Activated T-cell treated with anti-CD3 and anti-CD28 coated beads, Interleukin-2, amount 50 U/mL, for 72 hours (primary cell): Measurements from ENCODE around the gene TM2D1. TPM values are rescaled to one million over a fixed set of nuclear protein-coding genes. Genes with fewer than 3 reads are reported as not detected.
"Not testable (repeated sequence)": the region's sequence is repeated elsewhere in the genome, so short reads cannot be mapped to it uniquely, and the experiment has no call there.

Experiments used
- ATAC-seq, 2 donors: fragments of 150-1000 bp; cut with Tn5 transposase; replicated peaks in 1 of 2; 2 replicates each; pipeline ENCODE4 v1.10.0; 2021; ENCODE audit warnings: moderate library complexity in 2 of 2, mild to moderate bottlenecking in 1 of 2
- DNase-seq, 2 donors: peaks; one replicate each; pipeline ENCODE4 v3.0.0; 2021 to 2022; ENCODE audit warnings: mixed read lengths in 1 of 2
- H3K27ac Mint-ChIP-seq: one replicate; pipeline ENCODE4 v1.8.0; 2022; ENCODE audit warnings: mild to moderate bottlenecking, moderate library complexity, mixed read lengths
- H3K27me3 Mint-ChIP-seq: one replicate; pipeline ENCODE4 v1.8.0; 2022; ENCODE audit warnings: low read depth, mixed read lengths
- H3K36me3 Mint-ChIP-seq, 2 donors: one replicate each; pipeline ENCODE4 v1.8.0; 2022; ENCODE audit warnings: mixed read lengths in 2 of 2, mild to moderate bottlenecking in 1 of 2; ENCODE audit not compliant: insufficient read depth in 2 of 2
- H3K4me1 Mint-ChIP-seq: one replicate; pipeline ENCODE4 v1.8.0; 2022; ENCODE audit warnings: low read depth, mixed read lengths
- H3K4me3 Mint-ChIP-seq, 2 donors: one replicate each; pipeline ENCODE4 v1.8.0; 2022; ENCODE audit warnings: mild to moderate bottlenecking in 2 of 2, mixed read lengths in 2 of 2, moderate library complexity in 2 of 2
- H3K9me3 Mint-ChIP-seq, 2 donors: one replicate each; pipeline ENCODE4 v1.8.0; 2022; ENCODE audit warnings: mixed read lengths in 2 of 2
- total RNA-seq, 2 donors: library from RNA; stranded (reverse); gene quantifications; one replicate each; pipeline ENCODE4 v1.2.3, GENCODE V29; 2022

The TM2D1 gene
- total RNA-seq, 2 donors from 2014 or later, result 28.7 to 35.3 TPM

DNA sequence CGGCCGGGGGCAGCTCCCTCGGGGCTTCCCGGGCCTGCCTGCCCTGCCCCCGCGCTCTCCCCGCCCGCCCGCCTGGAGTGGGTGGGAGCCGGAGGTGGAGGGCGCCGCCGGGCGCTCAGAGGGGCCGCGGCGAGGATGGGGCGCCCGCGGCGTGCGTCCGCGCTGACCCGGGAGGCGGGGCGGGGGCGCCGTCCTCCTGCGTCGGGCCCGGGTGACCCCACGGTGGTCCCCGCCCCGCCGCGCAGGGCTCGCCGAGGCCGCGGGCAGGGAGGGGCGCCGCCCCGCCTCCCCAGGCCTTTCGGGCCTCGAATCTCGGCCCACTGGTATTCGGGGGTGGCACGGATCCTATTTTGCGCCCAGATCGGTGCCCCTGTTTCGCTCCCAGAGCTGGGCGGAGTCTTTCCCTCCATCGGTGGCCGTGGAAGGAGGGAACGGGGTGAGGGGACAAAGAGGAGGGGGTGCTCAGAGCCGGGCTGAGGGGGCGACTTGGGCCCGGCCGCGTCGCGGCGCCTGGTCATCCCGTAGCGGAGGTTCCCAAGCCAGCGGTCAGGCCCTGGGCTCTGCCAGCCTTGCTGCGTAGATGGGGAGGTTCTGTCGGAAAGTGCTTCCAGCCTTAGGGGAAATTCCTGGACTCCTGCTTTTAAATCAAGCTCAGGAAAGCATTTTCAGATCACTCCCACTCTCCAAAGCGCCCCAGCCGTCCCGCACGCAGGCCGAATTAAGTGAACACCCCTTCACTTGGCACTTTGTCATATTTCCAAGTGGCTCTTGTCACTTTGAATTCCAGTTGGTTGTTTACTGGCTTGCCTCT lies 17.9 kb upstream of the TM2D1 start:
- DNase-seq (peak in 1 of 2 donors; percentile 58), ATAC-seq (peak; percentile 72 to 76)
- Mint-ChIP-seq H3K27me3 (no peaks in the 10 kb centered on the region), H3K9me3 (no peaks in the 10 kb centered on the region), H3K27ac (no peak overlapping the region), H3K4me1 (peaks cover 36% of the 10 kb centered on the region), H3K36me3 (peaks cover 0 to 3% of the 10 kb centered on the region in 2 donors), H3K4me3 (peak overlapping the region; percentile 73 to 75)

DNA sequence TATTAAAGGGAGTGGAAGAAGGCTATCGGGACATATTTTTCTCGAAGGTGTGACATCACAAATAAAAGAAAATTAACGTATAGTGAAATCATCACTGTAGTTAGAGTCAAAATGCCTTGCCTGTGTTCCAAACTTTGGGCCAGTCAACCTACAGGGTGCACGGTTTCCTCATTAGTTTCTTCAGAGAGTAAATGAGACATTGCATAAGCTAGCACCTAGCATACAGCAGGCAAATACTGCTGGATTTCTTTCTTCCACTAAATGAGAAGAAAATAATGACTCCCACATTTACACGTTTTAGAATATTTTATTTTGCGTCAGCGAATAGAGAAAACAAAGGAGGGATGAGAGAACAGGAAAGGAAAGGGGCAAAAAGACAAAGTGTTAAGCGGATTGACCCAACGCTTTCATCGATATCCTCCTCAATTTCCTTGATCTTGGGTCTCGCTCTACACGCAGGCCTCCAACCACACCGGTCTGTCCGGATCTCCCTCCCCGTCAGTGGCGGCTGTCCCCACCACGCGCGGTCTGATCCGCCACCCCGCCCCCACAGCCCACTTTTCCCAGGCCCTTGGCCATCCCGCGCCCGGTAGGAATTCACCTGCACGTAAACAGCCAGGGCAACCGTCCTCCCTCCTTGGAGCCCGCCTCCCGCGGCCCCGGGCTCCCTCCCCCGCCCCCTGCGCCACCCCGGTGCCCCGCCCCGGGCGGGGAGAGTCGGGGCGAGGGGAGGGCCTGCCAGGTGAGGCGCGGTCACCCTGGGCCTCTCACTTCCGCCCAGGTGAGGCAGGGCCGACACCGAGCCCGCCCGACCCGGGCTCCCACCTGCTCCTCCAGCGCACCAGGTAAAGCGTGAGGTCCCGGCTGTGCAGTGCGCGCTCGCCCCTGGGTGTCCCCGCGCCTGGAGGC lies 17.0 kb upstream of the TM2D1 start, which contains the start of gene PATJ:
TSS of gene PATJ (plus strand) at position 770 of the 909 bp plus-strand sequence. CDS start 20,413 bp downstream, outside the sequence.
- H3K4me3 Mint-ChIP-seq, result peak within 1 kb of the TSS; percentile 91 to 99
- ATAC-seq (peak; percentile 88 to 90), DNase-seq (peak; percentile 63 to 74)
- H3K4me1 Mint-ChIP-seq, result peaks cover 29% of the 10 kb centered on the region
- peaks cover 0 to 3% of the 10 kb centered on the region in 2 donors for H3K36me3 Mint-ChIP-seq
- no peaks in the 10 kb centered on the region for H3K9me3 Mint-ChIP-seq
- peak within 1 kb of the TSS; percentile 97 for H3K27ac Mint-ChIP-seq
- H3K27me3 Mint-ChIP-seq, result no peaks in the 10 kb centered on the region

DNA sequence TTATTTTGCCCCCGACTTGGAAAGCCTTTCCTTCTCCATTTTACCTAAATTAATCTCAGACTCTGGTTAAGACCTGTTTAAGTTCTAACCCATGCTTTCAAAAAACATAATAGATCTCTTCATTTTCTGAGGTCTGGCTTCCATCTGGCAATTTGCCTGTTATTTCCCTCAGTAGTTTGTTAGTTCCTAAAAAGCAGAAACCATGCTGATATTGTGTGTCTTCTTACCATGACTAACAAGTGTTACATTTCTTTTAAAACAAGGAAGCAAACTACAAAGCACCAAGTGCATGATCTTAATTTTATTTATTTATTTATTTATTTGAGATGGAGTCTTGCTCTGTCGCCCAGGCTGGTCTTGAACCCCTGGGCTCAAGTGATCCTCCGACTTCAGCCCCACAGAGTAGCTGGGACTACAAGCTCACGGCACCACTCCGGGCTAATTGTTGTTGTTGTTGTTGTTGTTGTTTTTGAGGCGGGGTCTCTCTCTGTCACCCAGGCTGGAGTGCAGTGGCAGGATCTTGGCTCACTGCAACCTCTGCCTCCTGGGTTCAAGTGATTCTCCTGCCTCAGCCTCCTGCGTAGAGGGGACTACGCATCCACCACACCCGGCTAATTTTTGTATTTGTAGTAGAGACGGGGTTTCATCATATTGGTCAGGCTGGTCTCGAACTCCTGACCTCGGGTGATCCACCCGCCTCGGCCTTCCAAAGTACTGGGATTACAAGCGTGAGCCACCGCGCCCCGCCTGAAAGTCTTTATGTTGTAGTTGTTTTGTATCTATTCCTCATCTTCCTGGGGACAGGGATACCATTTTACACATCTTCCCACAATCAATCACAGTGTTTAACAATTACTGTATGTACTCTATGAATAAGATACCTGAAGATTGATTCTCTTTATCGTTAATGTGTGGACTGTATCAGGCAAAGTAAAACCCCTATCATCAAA lies 16.1 kb upstream of the TM2D1 start:
- no peak for DNase-seq
- H3K4me1 Mint-ChIP-seq, result peaks cover 26% of the 10 kb centered on the region
- H3K36me3 Mint-ChIP-seq, result peaks cover 0 to 3% of the 10 kb centered on the region in 2 donors
- ATAC-seq, result no peak
- H3K27ac Mint-ChIP-seq, result peak overlapping the region; percentile 97
- H3K9me3 Mint-ChIP-seq, result no peaks in the 10 kb centered on the region
- H3K27me3 Mint-ChIP-seq, result no peaks in the 10 kb centered on the region
- H3K4me3 Mint-ChIP-seq, result peak overlapping the region; percentile 91 to 99

DNA sequence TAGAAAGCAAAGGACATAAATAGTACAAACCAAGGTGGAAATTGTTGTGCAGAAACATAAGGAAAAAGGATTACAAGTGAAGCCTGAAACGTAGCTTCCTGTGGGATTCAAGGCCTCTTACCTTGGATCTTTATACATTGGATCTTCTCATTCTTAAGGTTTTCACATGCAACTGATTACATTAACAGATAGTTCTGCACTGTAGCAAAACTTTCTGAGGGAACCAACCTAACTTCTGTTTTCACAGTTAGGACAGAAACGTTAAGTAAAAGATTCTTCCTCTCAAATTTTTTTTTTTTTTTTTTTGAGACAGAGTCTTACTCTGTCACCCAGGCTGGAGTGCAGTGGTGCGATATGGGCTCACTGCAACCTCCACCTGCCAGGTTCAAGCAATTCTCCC lies 7.8 kb upstream of the TM2D1 start:
- peaks cover 7% of the 10 kb centered on the region for H3K4me1 Mint-ChIP-seq
- ATAC-seq, result no peak

DNA sequence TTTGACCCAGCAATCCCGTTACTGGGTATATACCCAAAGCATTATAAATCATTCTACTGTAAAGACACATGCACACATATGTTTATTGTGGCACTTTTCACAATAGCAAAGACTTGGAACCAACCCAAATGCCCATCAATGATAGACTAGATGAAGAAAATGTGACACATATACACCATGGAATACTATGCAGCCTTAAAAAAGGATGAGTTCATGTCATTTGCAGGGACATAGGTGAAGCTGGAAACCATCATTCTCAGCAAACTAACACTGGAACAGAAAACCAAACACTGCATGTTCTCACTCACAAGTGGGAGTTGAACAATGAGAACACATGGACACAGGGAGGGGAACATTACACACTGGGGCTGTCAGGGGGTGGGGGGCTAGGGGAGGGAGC lies 5.7 kb upstream of the TM2D1 start:
- H3K27ac Mint-ChIP-seq, DNase-seq, H3K4me1 Mint-ChIP-seq, H3K9me3 Mint-ChIP-seq, H3K27me3 Mint-ChIP-seq, H3K4me3 Mint-ChIP-seq, H3K36me3 Mint-ChIP-seq, ATAC-seq: not testable (repeated sequence)

More for the DNA sequence above, 7.8 kb upstream of the TM2D1 start:
- no peak for DNase-seq
- H3K27ac Mint-ChIP-seq, result no peak overlapping the region
- H3K27me3 Mint-ChIP-seq, result no peaks in the 10 kb centered on the region
- no peaks in the 10 kb centered on the region for H3K36me3 Mint-ChIP-seq
- H3K4me3 Mint-ChIP-seq, result no peak overlapping the region
- H3K9me3 Mint-ChIP-seq, result no peaks in the 10 kb centered on the region

DNA sequence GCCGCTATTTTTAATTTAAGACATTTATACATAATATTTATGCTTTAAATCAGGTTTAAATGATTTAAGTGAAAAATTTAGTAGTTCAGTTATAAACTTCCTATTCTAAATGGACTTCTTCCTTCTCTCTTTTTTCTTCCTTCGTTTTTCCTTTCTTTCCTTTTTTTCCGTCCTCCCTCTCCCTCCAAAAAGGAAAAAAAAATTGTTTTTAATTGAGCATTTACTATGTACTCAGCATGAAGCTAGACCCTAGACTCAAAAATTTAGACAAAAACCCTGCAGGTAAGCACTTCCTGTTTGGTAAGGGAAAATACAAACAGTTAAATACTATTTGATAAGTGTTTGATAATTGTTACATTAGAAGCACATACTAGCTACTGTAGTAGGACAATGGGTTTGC lies 2.6 kb upstream of the TM2D1 start:
- peak overlapping the region in 1 of 2 donors; percentile 60 for H3K4me3 Mint-ChIP-seq
- DNase-seq (no peak), ATAC-seq (no peak)
- peak overlapping the region; percentile 89 for H3K27ac Mint-ChIP-seq
- H3K36me3 Mint-ChIP-seq, result peaks cover 4 to 8% of the 10 kb centered on the region in 2 donors
- no peaks in the 10 kb centered on the region for H3K27me3 Mint-ChIP-seq
- peaks cover 26% of the 10 kb centered on the region for H3K4me1 Mint-ChIP-seq
- no peaks in the 10 kb centered on the region for H3K9me3 Mint-ChIP-seq

DNA sequence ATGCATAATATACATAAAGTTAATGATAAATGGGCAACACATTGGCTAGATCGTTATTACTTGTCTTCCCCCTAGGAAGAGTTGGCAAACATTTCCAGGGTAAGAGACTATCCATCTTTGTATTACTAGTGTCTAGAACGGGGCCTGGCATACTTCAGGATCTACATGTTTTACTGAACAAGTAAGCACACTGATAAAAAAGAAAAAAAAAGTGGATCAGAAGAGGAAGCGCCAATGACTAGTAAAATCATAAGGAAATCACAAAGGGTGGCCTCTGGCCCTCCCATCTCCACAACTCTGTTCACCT lies 482 bp downstream of the TM2D1 start:
- Mint-ChIP-seq H3K9me3 (no peaks in the 10 kb centered on the region), H3K27me3 (no peaks in the 10 kb centered on the region), H3K4me1 (peaks cover 36% of the 10 kb centered on the region)

DNA sequence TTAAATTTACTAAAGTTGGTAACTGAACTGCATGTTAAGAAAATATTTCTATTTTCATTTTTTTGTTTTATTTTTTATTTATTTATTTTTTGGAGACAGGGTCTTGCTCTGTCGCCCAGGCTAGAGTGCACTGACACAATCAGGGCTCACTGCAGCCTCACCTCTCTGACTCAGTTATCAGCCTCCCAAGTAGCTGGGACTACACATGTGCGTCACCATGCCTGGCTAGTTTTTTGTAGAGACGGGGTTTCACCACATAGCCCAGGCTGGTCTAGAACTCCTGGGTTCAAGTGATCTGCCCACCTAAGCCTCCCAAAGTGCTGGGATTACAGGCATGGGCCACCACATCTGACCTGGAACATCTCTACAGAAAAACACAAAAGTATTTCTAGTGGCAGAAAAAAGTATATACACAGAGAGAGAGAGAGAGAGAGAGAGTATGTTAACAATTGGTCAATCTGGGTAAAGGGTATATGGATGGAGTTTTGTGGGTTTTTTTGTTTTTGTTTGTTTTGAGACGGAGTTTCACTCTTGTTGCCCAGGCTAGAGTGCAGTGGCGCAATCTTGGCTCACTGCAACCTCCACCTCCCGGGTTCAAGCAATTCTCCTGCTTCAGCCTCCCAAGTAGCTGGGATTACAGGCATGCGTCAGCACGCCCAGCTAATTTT lies 5.8 kb downstream of the TM2D1 start:
- H3K9me3 Mint-ChIP-seq, DNase-seq, ATAC-seq, H3K27me3 Mint-ChIP-seq, H3K36me3 Mint-ChIP-seq, H3K4me3 Mint-ChIP-seq: not testable (repeated sequence)
- Mint-ChIP-seq H3K4me1 (peaks cover 49% of the 10 kb centered on the region), H3K27ac (peak overlapping the region; percentile 79)

More for the DNA sequence above, 482 bp downstream of the TM2D1 start:
- DNase-seq, result no peak
- H3K4me3 Mint-ChIP-seq, result peak overlapping the region; percentile 97 to 99
- ATAC-seq, result no peak
- peaks cover 6 to 8% of the 10 kb centered on the region in 2 donors for H3K36me3 Mint-ChIP-seq
- H3K27ac Mint-ChIP-seq, result peak overlapping the region; percentile 99

DNA sequence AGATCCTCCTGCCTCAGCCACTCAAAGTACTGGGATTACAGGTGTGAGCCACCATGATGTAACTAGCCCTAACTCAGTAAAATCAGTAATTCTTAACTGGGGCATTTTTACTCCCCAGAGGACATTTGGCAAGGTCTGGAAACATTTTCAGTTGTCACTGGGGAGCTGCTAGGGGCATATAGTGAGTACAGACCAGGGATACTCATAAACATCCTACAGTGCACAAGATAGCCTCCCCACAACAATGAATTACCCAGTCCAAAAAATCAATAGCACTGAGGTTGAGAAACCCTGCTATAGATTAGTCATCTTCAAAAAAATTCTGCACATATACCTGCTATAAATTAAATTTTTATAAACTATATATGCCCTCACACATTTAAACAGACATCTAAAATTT lies 13.0 kb downstream of the TM2D1 start:
- H3K4me1 Mint-ChIP-seq, result peaks cover 5% of the 10 kb centered on the region
- H3K4me3 Mint-ChIP-seq, result no peak overlapping the region
- H3K36me3 Mint-ChIP-seq, result peaks cover 0 to 13% of the 10 kb centered on the region in 2 donors
- no peaks in the 10 kb centered on the region for H3K27me3 Mint-ChIP-seq
- DNase-seq (no peak), ATAC-seq (peak in 1 of 2 donors; percentile 21)
- H3K27ac Mint-ChIP-seq, result peak overlapping the region; percentile 50
- no peaks in the 10 kb centered on the region for H3K9me3 Mint-ChIP-seq

DNA sequence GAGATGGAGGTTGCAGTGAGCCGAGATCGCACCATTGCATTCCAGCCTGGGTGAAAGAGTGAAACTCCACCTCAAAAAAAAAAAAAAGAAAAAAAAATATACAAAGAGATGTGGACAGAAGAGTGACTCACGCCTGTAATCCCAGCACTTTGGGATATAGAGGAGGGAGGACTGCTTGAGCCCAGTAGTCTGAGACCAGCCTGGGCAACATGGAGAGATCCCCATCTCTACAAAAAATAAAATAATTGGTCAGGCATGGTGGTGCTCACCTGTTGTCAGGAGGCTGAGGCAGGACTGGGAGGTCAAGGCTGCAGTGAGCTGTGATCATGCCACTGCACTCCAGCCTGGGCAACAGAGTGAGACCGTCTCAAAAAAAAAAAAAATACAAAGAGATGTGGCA lies 13.7 kb downstream of the TM2D1 start:
- not testable (repeated sequence) for H3K4me1 Mint-ChIP-seq, DNase-seq, H3K27ac Mint-ChIP-seq, H3K9me3 Mint-ChIP-seq, H3K4me3 Mint-ChIP-seq, H3K27me3 Mint-ChIP-seq, ATAC-seq
- peaks cover 0 to 11% of the 10 kb centered on the region in 2 donors for H3K36me3 Mint-ChIP-seq

DNA sequence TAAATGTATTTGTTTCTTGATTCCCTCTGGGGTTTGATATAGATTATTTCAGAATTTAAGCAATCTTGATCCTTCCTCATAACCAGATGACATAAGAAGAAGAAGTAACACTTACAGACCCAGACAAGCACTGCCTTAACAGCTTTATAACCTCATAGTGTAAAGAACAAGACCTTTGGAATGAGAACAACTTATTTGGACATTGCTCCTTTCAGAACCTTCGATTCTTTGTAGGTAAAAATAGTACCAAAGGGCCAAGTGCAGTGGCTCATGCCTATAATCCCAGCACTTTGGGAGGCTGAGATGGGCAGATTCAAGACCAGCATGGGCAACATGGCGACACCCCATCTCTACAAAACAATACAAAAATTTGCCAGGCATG lies 15.0 kb downstream of the TM2D1 start:
- Mint-ChIP-seq H3K4me1 (peaks cover 4% of the 10 kb centered on the region), H3K9me3 (no peaks in the 10 kb centered on the region), H3K36me3 (peaks cover 0 to 10% of the 10 kb centered on the region in 2 donors), H3K4me3 (no peak overlapping the region), H3K27me3 (no peaks in the 10 kb centered on the region), H3K27ac (no peak overlapping the region)
- no peak for DNase-seq
- ATAC-seq, result no peak
